GM10266 (cell line): ENCODE measurements around the gene APOBEC2.

Experiments used
- DNase-seq: peaks from one replicate; pipeline ENCODE4 v3.0.0; 2012; ENCODE audit errors: extremely low spot score
- TF ChIP-seq, protein P1 (sequence below): IDR thresholded peaks from 2 replicates; pipeline ENCODE4 v1.5.1; 2012; ENCODE audit warnings: mild to moderate bottlenecking, low read depth; ENCODE audit not compliant: control insufficient read depth, insufficient read depth; ENCODE audit errors: missing control alignments

The APOBEC2 gene

GRCh38 chr6:41051873-41052272 lies 1.1 kb upstream of the APOBEC2 start:
- TF ChIP-seq, protein P1, sequence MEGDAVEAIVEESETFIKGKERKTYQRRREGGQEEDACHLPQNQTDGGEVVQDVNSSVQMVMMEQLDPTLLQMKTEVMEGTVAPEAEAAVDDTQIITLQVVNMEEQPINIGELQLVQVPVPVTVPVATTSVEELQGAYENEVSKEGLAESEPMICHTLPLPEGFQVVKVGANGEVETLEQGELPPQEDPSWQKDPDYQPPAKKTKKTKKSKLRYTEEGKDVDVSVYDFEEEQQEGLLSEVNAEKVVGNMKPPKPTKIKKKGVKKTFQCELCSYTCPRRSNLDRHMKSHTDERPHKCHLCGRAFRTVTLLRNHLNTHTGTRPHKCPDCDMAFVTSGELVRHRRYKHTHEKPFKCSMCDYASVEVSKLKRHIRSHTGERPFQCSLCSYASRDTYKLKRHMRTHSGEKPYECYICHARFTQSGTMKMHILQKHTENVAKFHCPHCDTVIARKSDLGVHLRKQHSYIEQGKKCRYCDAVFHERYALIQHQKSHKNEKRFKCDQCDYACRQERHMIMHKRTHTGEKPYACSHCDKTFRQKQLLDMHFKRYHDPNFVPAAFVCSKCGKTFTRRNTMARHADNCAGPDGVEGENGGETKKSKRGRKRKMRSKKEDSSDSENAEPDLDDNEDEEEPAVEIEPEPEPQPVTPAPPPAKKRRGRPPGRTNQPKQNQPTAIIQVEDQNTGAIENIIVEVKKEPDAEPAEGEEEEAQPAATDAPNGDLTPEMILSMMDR, result no peak

GRCh38 chr6:41054511-41054910 lies 1.5 kb downstream of the APOBEC2 start:
- TF ChIP-seq, protein P1, result no peak
- no peak for DNase-seq

More at GRCh38 chr6:41051873-41052272, 1.1 kb upstream of the APOBEC2 start:
- DNase-seq, result no peak

DNA sequence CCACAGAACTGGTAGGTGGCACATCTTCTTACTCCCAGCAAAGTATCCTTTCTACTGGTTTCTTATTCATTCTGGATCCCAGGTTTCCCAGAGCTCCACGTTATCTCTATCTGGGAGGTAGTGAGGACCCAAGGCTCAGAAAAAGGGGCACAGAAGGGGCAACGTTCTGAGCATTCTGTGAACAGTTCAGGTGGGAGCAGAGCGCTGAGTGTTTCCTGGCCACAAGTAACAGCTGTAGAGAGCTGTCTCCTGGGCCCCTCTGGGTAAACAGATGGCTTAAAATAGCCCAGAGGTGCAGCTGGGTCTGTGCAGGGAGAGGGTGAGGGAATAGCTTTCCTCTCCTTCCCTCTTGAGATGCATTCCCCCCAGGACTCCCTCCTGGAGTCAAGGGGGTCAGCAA lies 2.1 kb downstream of the APOBEC2 start:
- no peak for DNase-seq
- TF ChIP-seq, protein P1, result no peak

- DNase-seq, result no peak
- TF ChIP-seq, protein P1, result no peak
Measured at GRCh38 chr6:41056768-41057490, 3.9 kb downstream of the APOBEC2 start.

GRCh38 chr6:41058783-41059181 lies 5.8 kb downstream of the APOBEC2 start:
- DNase-seq, result no peak
- TF ChIP-seq, protein P1, result no peak

- TF ChIP-seq, protein P1, result no peak
- DNase-seq, result no peak
Measured at GRCh38 chr6:41059556-41059955, 6.6 kb downstream of the APOBEC2 start.

- no peak for DNase-seq
- TF ChIP-seq, protein P1, result no peak
Measured at GRCh38 chr6:41061196-41061726, 8.3 kb downstream of the APOBEC2 start.
